GM18907 (cell line): ENCODE data around the gene SF3B2.
A peak's percentile ranks its signal among the peaks of the same experiment; 100 is the strongest.
"Not testable (repeated sequence)": the region's sequence is repeated elsewhere in the genome, so short reads cannot be mapped to it uniquely, and the experiment has no call there.

Source experiments
- ATAC-seq: cut with Tn5 transposase; IDR thresholded peaks from one replicate; pipeline ENCODE4 v1.9.1; 2021; ENCODE audit warnings: mild to moderate bottlenecking, moderate library complexity; ENCODE audit not compliant: unreplicated experiment

The SF3B2 gene

GRCh38 chr11:66051766-66052663 lies at the start of gene SF3B2:
SF3B2 (plus strand) TSS chr11:66052364; CDS start chr11:66052385, 21 bp downstream.
- ATAC-seq: peak; percentile 89

- ATAC-seq: peak; percentile 32
Observed at GRCh38 chr11:66002648-66003225, 49.4 kb upstream of the SF3B2 start.

GRCh38 chr11:66003291-66003690 lies 48.9 kb upstream of the SF3B2 start:
- ATAC-seq: no peak

GRCh38 chr11:66004186-66004585 lies 48.0 kb upstream of the SF3B2 start:
- no peak for ATAC-seq

- no peak for ATAC-seq
Observed at GRCh38 chr11:66006134-66006890, 45.9 kb upstream of the SF3B2 start.

- no peak for ATAC-seq
Observed at GRCh38 chr11:66006891-66007176, 45.3 kb upstream of the SF3B2 start.

GRCh38 chr11:66007201-66007634 lies 44.9 kb upstream of the SF3B2 start:
- no peak for ATAC-seq

GRCh38 chr11:66008095-66008467 lies 44.1 kb upstream of the SF3B2 start:
- ATAC-seq: no peak

GRCh38 chr11:66008468-66009101 lies 43.6 kb upstream of the SF3B2 start:
- no peak for ATAC-seq

GRCh38 chr11:66010036-66010435 lies 42.1 kb upstream of the SF3B2 start:
- ATAC-seq: not testable (repeated sequence)

- ATAC-seq: no peak
Observed at GRCh38 chr11:66011239-66011784, 40.9 kb upstream of the SF3B2 start.

GRCh38 chr11:66011785-66012303 lies 40.3 kb upstream of the SF3B2 start, which contains the start of gene CST6:
CST6 (plus strand) TSS chr11:66012008; CDS start chr11:66012045, 37 bp downstream.
- ATAC-seq: no peak

- no peak for ATAC-seq
Observed at GRCh38 chr11:66012371-66012945, 39.7 kb upstream of the SF3B2 start.

- no peak for ATAC-seq
Observed at GRCh38 chr11:66012946-66013761, 39.0 kb upstream of the SF3B2 start.

GRCh38 chr11:66013762-66014100 lies 38.4 kb upstream of the SF3B2 start:
- no peak for ATAC-seq

- ATAC-seq: no peak
Observed at GRCh38 chr11:66014804-66015453, 37.2 kb upstream of the SF3B2 start.

GRCh38 chr11:66015454-66015881 lies 36.7 kb upstream of the SF3B2 start:
- ATAC-seq: no peak

- ATAC-seq: no peak
Observed at GRCh38 chr11:66015936-66016792, 36.0 kb upstream of the SF3B2 start.
